ENCODE data around the gene TBX2.
"Not testable (repeated sequence)": the region's sequence is repeated elsewhere in the genome, so short reads cannot be mapped to it uniquely, and the experiment has no call there.

TBX2 gene

GRCh38 chr17:61415374-61416210 is 15.9 kb downstream of the TBX2 start:
- DNase-seq, result no peak

GRCh38 chr17:61416211-61416539 is 16.5 kb downstream of the TBX2 start:
- no peak for DNase-seq

- DNase-seq, result peak; percentile 85 to 91
These were observed 17.1 kb downstream of the TBX2 start for GRCh38 chr17:61416540-61417363.

GRCh38 chr17:61418449-61418848 is 18.8 kb downstream of the TBX2 start:
- no peak for DNase-seq

DNA sequence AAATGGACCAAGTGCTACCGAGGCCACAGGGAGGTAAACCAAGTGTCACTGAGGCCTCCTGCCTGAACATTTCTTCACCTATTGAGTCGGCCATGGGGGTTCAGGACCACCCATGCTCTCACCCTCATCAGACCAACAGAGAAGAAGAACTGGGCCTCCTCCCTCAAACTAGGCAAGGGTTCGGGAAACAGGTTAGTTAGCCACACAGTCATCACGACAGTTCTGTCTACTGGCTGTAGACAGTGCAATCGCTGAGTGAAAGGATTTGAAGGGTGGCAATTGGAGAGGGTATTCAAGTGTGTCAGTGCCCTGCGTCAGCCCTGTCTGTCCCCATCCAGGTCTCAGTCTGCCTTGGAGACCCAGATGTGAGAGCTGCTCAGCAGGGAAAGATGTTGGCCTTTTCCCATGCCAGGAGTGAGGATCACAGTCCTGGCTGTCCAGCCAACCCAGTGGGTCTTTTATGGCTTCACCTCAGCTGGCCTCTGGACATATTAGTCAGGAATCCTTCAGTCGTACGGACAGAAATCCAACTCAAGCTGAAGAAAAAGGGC is 19.9 kb downstream of the TBX2 start:
- no peak for DNase-seq

GRCh38 chr17:61420052-61420451 is 20.4 kb downstream of the TBX2 start:
- DNase-seq, result no peak

DNA sequence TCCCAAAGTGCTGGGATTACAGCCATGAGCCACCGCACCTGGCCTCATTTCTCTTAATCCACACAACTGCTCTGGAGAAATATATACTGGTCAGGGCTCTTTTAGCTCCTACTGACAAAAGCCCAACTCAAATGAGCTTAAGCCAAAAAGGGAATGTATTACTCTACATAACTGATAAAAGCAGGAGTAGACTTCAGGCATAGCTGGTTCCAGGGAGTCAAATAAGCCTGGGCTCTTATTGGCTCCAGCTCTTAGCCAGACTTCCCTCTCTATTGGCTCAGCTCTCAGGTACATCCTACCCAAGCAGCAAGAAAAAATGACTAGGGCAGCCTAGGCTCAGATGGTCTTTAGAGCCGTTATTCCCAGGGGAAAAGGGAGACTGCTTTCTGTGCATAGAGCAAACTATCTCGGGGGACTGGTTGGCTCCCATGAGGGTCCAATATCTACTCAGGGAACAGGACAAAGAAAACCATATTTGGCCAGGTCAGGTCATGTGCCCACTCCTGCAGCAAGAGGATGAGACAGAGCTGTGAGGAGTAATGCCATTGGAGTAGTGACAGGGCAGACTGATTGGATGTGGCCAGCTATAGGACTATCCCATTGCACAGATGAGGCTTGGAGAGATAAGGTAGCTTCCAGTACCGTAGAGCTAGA is 21.2 kb downstream of the TBX2 start:
- DNase-seq, result no peak

- no peak for DNase-seq
These were observed 21.8 kb downstream of the TBX2 start for GRCh38 chr17:61421460-61421859.

- no peak for DNase-seq
These were observed 22.6 kb downstream of the TBX2 start for GRCh38 chr17:61422116-61422799.

DNA sequence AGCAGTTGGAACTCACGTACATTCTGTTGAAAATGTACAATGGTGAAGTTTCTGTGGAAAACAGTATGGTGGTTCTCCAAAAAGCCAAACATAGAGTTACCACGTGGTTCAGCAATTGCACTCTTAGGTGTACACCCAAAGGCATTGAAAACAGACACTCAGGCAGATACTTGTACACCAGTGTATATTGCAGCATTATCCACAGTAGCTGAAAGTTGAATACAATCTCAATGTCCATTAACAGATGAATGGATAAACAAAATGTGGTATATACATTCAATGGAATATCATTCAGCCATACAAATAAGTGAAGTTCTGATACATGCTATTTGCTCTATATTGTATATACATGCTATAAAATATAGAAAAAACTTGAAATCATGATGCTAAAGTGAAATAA is 23.2 kb downstream of the TBX2 start:
- DNase-seq, result no peak

GRCh38 chr17:61423967-61424649 is 24.5 kb downstream of the TBX2 start:
- no peak for DNase-seq

GRCh38 chr17:61425682-61426481 is 26.2 kb downstream of the TBX2 start:
- no peak for DNase-seq

DNA sequence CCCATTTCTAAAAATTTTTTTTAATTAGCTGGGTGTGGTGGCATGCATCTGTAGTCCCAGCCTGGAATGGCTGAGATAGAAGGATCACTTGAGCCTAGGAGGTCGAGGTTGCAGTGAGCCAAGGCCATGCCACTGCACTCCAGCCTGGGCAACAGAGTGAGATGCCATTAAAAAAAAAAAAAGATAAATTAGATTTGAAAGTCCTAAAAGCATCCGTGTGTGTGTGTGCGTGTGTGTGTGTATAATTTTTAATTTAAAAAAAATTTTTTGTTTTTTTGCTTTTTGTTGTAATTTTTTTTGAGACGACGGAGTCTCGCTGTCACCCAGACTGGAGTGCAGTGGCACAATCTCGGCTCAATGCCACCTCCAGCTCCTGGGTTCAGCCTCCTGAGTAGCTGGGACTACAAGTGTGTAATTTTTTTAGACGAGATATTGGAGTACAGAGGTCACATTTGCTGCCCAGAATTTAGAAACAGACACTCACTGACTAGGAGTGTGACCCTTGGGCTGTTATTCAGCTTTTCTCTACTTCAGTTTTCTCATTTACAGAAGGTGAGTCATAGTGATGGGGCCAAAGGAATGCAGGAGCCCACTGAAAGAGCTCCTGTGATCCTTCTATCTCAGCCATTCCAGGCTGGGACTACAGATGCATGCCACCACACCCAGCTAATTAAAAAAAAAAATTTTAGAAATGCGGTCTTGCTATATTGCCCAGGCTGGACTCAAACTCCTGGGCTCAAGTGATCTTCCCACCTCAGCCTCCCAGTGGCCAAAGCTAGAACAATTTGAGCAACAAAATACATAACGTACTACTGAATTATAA is 27.1 kb downstream of the TBX2 start:
- no peak for DNase-seq

DNA sequence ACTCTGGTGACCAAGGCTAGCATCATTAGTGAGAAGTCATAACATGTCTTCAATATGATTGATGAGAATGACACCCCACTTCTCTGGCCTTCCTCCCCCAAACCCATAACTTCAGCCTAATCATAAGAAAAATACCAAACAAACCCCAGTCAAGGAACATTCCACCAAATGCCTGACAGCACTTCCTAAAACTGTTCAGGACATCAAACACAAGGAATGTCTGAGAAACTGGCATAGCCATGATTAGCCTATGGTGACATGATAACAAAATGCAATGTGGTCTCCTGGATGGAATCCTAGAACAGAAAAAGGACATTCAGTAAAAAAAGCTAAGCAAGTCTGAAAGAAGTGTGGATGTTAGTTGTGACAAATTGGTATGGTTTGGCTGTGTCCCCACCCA is 27.9 kb downstream of the TBX2 start:
- no peak for DNase-seq

DNA sequence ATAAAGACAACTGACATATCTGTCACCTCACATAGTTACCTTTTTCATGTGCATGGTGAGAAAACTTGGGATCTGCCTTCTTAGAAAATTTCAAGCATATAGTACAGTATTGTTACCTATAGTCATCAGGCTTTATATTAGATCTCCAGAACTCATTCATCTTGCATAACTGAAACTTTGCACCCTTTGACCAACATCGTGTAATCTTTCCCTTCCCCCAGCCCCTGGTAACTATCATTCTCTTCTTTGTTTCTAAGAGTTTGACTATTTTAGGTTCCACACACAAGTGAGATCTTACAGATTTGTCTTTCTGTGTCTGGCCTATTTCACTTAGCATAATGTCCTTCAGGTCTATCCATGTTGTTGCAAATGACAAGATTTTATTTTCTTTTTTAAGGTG is 29.6 kb downstream of the TBX2 start:
- no peak for DNase-seq

GRCh38 chr17:61429831-61430230 is 30.2 kb downstream of the TBX2 start:
- not testable (repeated sequence) for DNase-seq

DNA sequence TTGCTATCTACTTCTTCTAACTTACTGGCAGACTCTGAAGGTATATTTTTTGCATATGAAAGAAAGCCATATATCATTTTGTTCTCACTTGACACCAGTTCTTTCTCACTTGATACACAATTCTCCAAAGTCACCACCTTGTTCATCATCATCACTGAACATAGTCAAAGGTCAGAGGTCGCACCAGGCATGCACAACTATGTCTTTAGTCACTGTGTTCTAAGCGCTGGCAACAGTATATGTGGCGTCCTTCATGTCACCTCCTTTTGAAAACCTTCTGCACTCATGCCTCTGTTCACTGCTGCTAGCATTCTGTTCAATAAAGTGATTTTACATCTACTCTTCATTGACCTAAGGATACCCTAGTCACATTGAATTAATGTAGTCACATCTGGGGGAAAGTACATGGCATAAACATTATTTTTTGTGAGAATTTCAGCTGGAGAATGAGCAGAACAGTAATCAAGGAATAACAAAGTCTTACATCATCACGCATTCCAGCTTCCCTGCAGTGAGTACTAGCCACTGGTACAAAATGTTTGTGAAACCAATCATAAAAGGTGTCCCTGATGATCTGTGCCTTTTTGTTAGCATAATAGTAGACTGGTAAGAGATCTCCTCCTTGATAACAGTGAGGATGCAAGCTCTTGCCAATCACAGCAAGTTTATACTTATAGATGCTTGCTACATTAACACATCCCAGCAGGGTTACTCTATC is 32.1 kb downstream of the TBX2 start:
- DNase-seq, result no peak

GRCh38 chr17:61436273-61436672 is 36.6 kb downstream of the TBX2 start:
- no peak for DNase-seq

- no peak for DNase-seq
These were observed 37.5 kb downstream of the TBX2 start for GRCh38 chr17:61436995-61437704.
